A549 (cell line): Measurements from ENCODE around the gene OR8A1. TPM values are rescaled to one million over a fixed set of nuclear protein-coding genes. Genes with fewer than 3 reads are reported as not detected.

Experiments
- ATAC-seq, 2 experiments: fragments of 200-7000 bp in 1 of 2; fragments of >200 bp in 1 of 2; cut with Nextera tagmentation in 1 of 2; cut with Tn5 transposase in 1 of 2; 3 replicates each; pipeline versions ENCODE4 v1.8.0 to v1.9.1; 2018 to 2020; ENCODE audit warnings: mild to moderate bottlenecking in 1 of 2, moderate library complexity in 1 of 2
- CTCF ChIA-PET: fragments of 300-600 bp; sonication (Branson Sonifier 250); formaldehyde crosslinking; extraction: SDS; loops from one replicate; lab custom pipeline; 2021; ENCODE audit warnings: antibody characterized with exemption, inconsistent platforms; lab: Yijun Ruan, JAX
- POLR2A ChIA-PET: fragments of 350-600 bp; formaldehyde crosslinking; extraction: SDS; loops from one replicate; lab custom pipeline; 2021; ENCODE audit warnings: antibody characterized with exemption, inconsistent platforms; lab: Yijun Ruan, JAX
- DNase-seq, 2 experiments: peaks; one replicate each; pipeline versions ENCODE4 v3.0.0 to v3.0.0-alpha.2; 2011 to 2016; ENCODE audit warnings: low read depth in 1 of 2, low spot score in 1 of 2
- FAIRE-seq: peaks from 2 replicates; lab custom pipeline; 2011; peaks lifted over from hg19 to GRCh38; lab: Jason Lieb, UNC
- H3K27ac ChIP-seq, 2 experiments: fragments of >200 bp; sonication (Bioruptor Twin); formaldehyde crosslinking; 3 replicates each; pipeline ENCODE4 v1.5.1; 2016 to 2017
- H3K4me1 ChIP-seq: fragments of >200 bp; sonication (Bioruptor Twin); formaldehyde crosslinking; 3 replicates; pipeline ENCODE4 v1.6.1; 2016
- H3K4me2 ChIP-seq: fragments of >200 bp; sonication (Bioruptor Twin); formaldehyde crosslinking; 3 replicates; pipeline ENCODE4 v1.6.1; 2016
- H3K4me3 ChIP-seq: fragments of >200 bp; sonication (Bioruptor Twin); formaldehyde crosslinking; 3 replicates; pipeline ENCODE4 v1.5.1; 2016
- H3K9me3 ChIP-seq: fragments of >200 bp; sonication (Bioruptor Twin); formaldehyde crosslinking; 3 replicates; pipeline ENCODE4 v1.6.1; 2016
- BHLHE40 ChIP-seq: IDR thresholded peaks from 2 replicates; pipeline ENCODE4 v1.6.1; 2012; ENCODE audit warnings: low read depth, low read length, inconsistent platforms
- CEBPB ChIP-seq, 2 experiments: fragments of >200 bp in 1 of 2; sonication (Bioruptor Twin) in 1 of 2; formaldehyde crosslinking in 1 of 2; IDR thresholded peaks; 2 replicates each; pipeline ENCODE4 v1.6.1; 2012 to 2016
- CHD2 ChIP-seq: fragments of 150-350 bp; IDR thresholded peaks from 2 replicates; pipeline ENCODE4 v1.6.1; 2014; ENCODE audit warnings: low read length; ENCODE audit not compliant: partially characterized antibody
- CHD4 ChIP-seq: fragments of 200-600 bp; sonication (generic); IDR thresholded peaks from 2 replicates; pipeline ENCODE4 v1.6.1; 2016; ENCODE audit warnings: antibody characterized with exemption, mild to moderate bottlenecking, borderline replicate concordance
- ELK1 ChIP-seq: fragments of 150-350 bp; IDR thresholded peaks from 2 replicates; pipeline ENCODE4 v1.6.1; 2014; ENCODE audit warnings: low read depth, mild to moderate bottlenecking, low read length
- ESRRA ChIP-seq: fragments of 150-350 bp; IDR thresholded peaks from 2 replicates; pipeline ENCODE4 v1.6.1; 2014; ENCODE audit warnings: mild to moderate bottlenecking, low read length, borderline replicate concordance
- FOSL2 ChIP-seq, 2 experiments: fragments of 450-650 bp in 1 of 2; fragments of >200 bp in 1 of 2; sonication (Bioruptor Twin) in 1 of 2; formaldehyde crosslinking; IDR thresholded peaks; 2 replicates each; pipeline versions ENCODE4 v1.5.0 to v1.6.1; 2016 to 2020; ENCODE audit warnings: mild to moderate bottlenecking in 1 of 2, moderate library complexity in 1 of 2
- HMGXB4 ChIP-seq: fragments of 250-450 bp; sonication (Bioruptor Pico); IDR thresholded peaks from 2 replicates; pipeline ENCODE4 v1.5.0; 2021; ENCODE audit warnings: mild to moderate bottlenecking, moderate library complexity, borderline replicate concordance
- HOXA7 ChIP-seq: fragments of 250-450 bp; sonication (Bioruptor Pico); IDR thresholded peaks from 2 replicates; pipeline ENCODE4 v1.5.0; 2020; ENCODE audit warnings: mild to moderate bottlenecking, moderate library complexity
- HOXB5 ChIP-seq: fragments of 250-450 bp; sonication (Bioruptor Pico); IDR thresholded peaks from 2 replicates; pipeline ENCODE4 v1.5.0; 2020; ENCODE audit warnings: mild to moderate bottlenecking, moderate library complexity
- JUNB ChIP-seq: fragments of >200 bp; sonication (Bioruptor Twin); formaldehyde crosslinking; IDR thresholded peaks from 2 replicates; pipeline ENCODE4 v1.6.1; 2016
- MYC ChIP-seq: IDR thresholded peaks from 2 replicates; pipeline ENCODE4 v1.6.1; 2012; ENCODE audit warnings: mild to moderate bottlenecking, inconsistent platforms, low read length, improper control_type of control experiment, borderline replicate concordance
- PBX3 ChIP-seq: IDR thresholded peaks from 2 replicates; pipeline ENCODE4 v1.6.1; 2012
- PHF8 ChIP-seq: fragments of 200-600 bp; sonication (generic); IDR thresholded peaks from 2 replicates; pipeline ENCODE4 v1.6.1; 2016; ENCODE audit warnings: low read depth, mild to moderate bottlenecking, antibody characterized with exemption, moderate library complexity, borderline replicate concordance
- RCOR1 ChIP-seq: fragments of 150-350 bp; IDR thresholded peaks from 2 replicates; pipeline ENCODE4 v1.6.1; 2014; ENCODE audit warnings: antibody characterized with exemption, low read length, low read depth
- RNF2 ChIP-seq: fragments of 200-600 bp; sonication (generic); IDR thresholded peaks from 2 replicates; pipeline ENCODE4 v1.6.1; 2016; ENCODE audit warnings: low read depth, mild to moderate bottlenecking, antibody characterized with exemption, moderate library complexity, borderline replicate concordance
- TFCP2L1 ChIP-seq: fragments of 250-450 bp; sonication (Bioruptor Pico); IDR thresholded peaks from 2 replicates; pipeline ENCODE4 v1.5.0; 2021; ENCODE audit warnings: mild to moderate bottlenecking
- WGBS: methylation state at CpG from one replicate; pipeline ENCODE4 v1.1.6; 2017; ENCODE audit errors: missing lambda C conversion rate; 5-methylcytosine and 5-hydroxymethylcytosine counted together
- polyA plus RNA-seq, 4 experiments: library from polyadenylated mRNA; depleted of rRNA in 3 of 4; stranded (reverse); fragments of >200 nt; fragmentation: RNase III in 1 of 4; extraction: RNeasy Plus Mini Kit Qiagen cat#74134 plus additional on column Dnase treatment in 1 of 4; gene quantifications; 2 replicates in 3 of 4; 3 replicates in 1 of 4; pipeline ENCODE4 v1.2.3, GENCODE V29; 2011 to 2017
- TF ChIP-seq, protein P1 (sequence below): fragments of 450-650 bp; IDR thresholded peaks from 2 replicates; pipeline ENCODE4 v1.6.1; 2014; ENCODE audit warnings: antibody characterized with exemption
- TF ChIP-seq, protein P2 (sequence below): fragments of 250-450 bp; sonication (Bioruptor Pico); IDR thresholded peaks from 2 replicates; pipeline ENCODE4 v1.5.0; 2020; ENCODE audit warnings: low read depth, mild to moderate bottlenecking, moderate library complexity

Gene OR8A1
- polyA plus RNA-seq, 2 of the 4 experiments (the other 2 are of a cell fraction): not detected

- ATAC-seq: no peak
- Histone ChIP-seq H3K4me1 (no peaks in the 10 kb centered on the region), H3K9me3 (no peaks in the 10 kb centered on the region), H3K4me2 (no peak overlapping the region), H3K4me3 (no peak overlapping the region), H3K27ac (no peak overlapping the region)
- 19% methylated on average over 2 of the region's 2 CpGs for WGBS
- ChIA-PET POLR2A (no interaction called here), CTCF (no interaction called here)
- TF ChIP-seq FOSL2 (IDR thresholded peaks at IDR 0.05): no peak
- no peak for TF ChIP-seq FOSL2 (CRISPR knock-in tag; IDR thresholded peaks at IDR 0.05)
- DNase-seq: no peak
- no peak for FAIRE-seq
These were observed 36.2 kb upstream of the OR8A1 start for GRCh38 chr11:124533626-124534025.

- POLR2A ChIA-PET: no interaction called here
- CTCF ChIA-PET: no interaction called here
- Histone ChIP-seq H3K9me3 (no peaks in the 10 kb centered on the region), H3K4me2 (no peak overlapping the region)
- TF ChIP-seq HOXB5 (CRISPR knock-in tag): no peak
- TF ChIP-seq HMGXB4: no peak
- no peak for TF ChIP-seq CEBPB (IDR thresholded peaks at IDR 0.05)
- TF ChIP-seq ESRRA: no peak
- TF ChIP-seq JUNB: no peak
- TF ChIP-seq, protein P1, sequence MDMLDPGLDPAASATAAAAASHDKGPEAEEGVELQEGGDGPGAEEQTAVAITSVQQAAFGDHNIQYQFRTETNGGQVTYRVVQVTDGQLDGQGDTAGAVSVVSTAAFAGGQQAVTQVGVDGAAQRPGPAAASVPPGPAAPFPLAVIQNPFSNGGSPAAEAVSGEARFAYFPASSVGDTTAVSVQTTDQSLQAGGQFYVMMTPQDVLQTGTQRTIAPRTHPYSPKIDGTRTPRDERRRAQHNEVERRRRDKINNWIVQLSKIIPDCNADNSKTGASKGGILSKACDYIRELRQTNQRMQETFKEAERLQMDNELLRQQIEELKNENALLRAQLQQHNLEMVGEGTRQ: no peak
- TF ChIP-seq, protein P2, sequence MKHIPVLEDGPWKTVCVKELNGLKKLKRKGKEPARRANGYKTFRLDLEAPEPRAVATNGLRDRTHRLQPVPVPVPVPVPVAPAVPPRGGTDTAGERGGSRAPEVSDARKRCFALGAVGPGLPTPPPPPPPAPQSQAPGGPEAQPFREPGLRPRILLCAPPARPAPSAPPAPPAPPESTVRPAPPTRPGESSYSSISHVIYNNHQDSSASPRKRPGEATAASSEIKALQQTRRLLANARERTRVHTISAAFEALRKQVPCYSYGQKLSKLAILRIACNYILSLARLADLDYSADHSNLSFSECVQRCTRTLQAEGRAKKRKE: no peak
- TF ChIP-seq RCOR1: no peak
- TF ChIP-seq ELK1: no peak
- no peak for TF ChIP-seq CHD4
- no peak for TF ChIP-seq HOXA7 (CRISPR knock-in tag)
- no peak for TF ChIP-seq BHLHE40
- TF ChIP-seq MYC: no peak
- no peak for TF ChIP-seq PHF8
- no peak for TF ChIP-seq PBX3
- no peak for TF ChIP-seq FOSL2 (IDR thresholded peaks at IDR 0.05)
- TF ChIP-seq FOSL2 (CRISPR knock-in tag; IDR thresholded peaks at IDR 0.05): no peak
- TF ChIP-seq RNF2: no peak
- TF ChIP-seq CHD2: no peak
- TF ChIP-seq TFCP2L1: no peak
- TF ChIP-seq, all 56 proteins: peak for 0
- Histone ChIP-seq H3K27ac (no peak overlapping the region), H3K4me3 (no peak overlapping the region), H3K4me1 (no peaks in the 10 kb centered on the region)
- ATAC-seq: no peak
- DNase-seq: no peak
- FAIRE-seq: no peak
- 6% methylated on average over 2 of the region's 2 CpGs for WGBS
These were observed 35.7 kb upstream of the OR8A1 start for GRCh38 chr11:124534051-124534450.
